Ishikawa (cell line): Measurements from ENCODE around the gene MNS1.

Experiments used
- CEBPB ChIP-seq: IDR thresholded peaks from 2 replicates; pipeline ENCODE4 v1.6.1; 2012
- CREB1 ChIP-seq: IDR thresholded peaks from 2 replicates; pipeline ENCODE4 v1.6.1; 2012; ENCODE audit warnings: low read depth
- EGR1 ChIP-seq: IDR thresholded peaks from 2 replicates; pipeline ENCODE4 v1.6.1; 2012
- EP300 ChIP-seq: IDR thresholded peaks from 2 replicates; pipeline ENCODE4 v1.6.1; 2012; ENCODE audit warnings: borderline replicate concordance
- FOXM1 ChIP-seq: IDR thresholded peaks from 2 replicates; pipeline ENCODE4 v1.6.1; 2012; ENCODE audit warnings: low read depth, borderline replicate concordance
- MAX ChIP-seq: IDR thresholded peaks from 2 replicates; pipeline ENCODE4 v1.6.1; 2012
- NFIC ChIP-seq: IDR thresholded peaks from 2 replicates; pipeline ENCODE4 v1.6.1; 2012
- RAD21 ChIP-seq: IDR thresholded peaks from 2 replicates; pipeline ENCODE4 v1.6.1; 2012; ENCODE audit warnings: low read depth
- REST ChIP-seq: IDR thresholded peaks from 2 replicates; pipeline ENCODE4 v1.6.1; 2012; ENCODE audit warnings: low read depth, mild to moderate bottlenecking
- TAF1 ChIP-seq: IDR thresholded peaks from 2 replicates; pipeline ENCODE4 v1.6.1; 2012; ENCODE audit warnings: low read depth, mild to moderate bottlenecking
- TCF12 ChIP-seq: IDR thresholded peaks from 2 replicates; pipeline ENCODE4 v1.6.1; 2012; ENCODE audit warnings: low read depth
- TEAD4 ChIP-seq: IDR thresholded peaks from 2 replicates; pipeline ENCODE4 v1.6.1; 2012
- USF1 ChIP-seq: IDR thresholded peaks from 2 replicates; pipeline ENCODE4 v1.6.1; 2012
- YY1 ChIP-seq: IDR thresholded peaks from 2 replicates; pipeline ENCODE4 v1.6.1; 2012; ENCODE audit warnings: low read depth

- TF ChIP-seq EP300 (no peak), TCF12 (no peak), RAD21 (no peak), YY1 (no peak), CEBPB (no peak), FOXM1 (no peak), TEAD4 (no peak), EGR1 (no peak), CREB1 (no peak), USF1 (no peak), MAX (no peak), REST (no peak), TAF1 (no peak), NFIC (no peak)
Observed at GRCh38 chr15:56490461-56490860, 25.5 kb upstream of the MNS1 start.
